Measurements from ENCODE around the gene ATP8B4.
"Not testable (repeated sequence)": the region's sequence is repeated elsewhere in the genome, so short reads cannot be mapped to it uniquely, and the experiment has no call there.

ATP8B4 gene, protein sequence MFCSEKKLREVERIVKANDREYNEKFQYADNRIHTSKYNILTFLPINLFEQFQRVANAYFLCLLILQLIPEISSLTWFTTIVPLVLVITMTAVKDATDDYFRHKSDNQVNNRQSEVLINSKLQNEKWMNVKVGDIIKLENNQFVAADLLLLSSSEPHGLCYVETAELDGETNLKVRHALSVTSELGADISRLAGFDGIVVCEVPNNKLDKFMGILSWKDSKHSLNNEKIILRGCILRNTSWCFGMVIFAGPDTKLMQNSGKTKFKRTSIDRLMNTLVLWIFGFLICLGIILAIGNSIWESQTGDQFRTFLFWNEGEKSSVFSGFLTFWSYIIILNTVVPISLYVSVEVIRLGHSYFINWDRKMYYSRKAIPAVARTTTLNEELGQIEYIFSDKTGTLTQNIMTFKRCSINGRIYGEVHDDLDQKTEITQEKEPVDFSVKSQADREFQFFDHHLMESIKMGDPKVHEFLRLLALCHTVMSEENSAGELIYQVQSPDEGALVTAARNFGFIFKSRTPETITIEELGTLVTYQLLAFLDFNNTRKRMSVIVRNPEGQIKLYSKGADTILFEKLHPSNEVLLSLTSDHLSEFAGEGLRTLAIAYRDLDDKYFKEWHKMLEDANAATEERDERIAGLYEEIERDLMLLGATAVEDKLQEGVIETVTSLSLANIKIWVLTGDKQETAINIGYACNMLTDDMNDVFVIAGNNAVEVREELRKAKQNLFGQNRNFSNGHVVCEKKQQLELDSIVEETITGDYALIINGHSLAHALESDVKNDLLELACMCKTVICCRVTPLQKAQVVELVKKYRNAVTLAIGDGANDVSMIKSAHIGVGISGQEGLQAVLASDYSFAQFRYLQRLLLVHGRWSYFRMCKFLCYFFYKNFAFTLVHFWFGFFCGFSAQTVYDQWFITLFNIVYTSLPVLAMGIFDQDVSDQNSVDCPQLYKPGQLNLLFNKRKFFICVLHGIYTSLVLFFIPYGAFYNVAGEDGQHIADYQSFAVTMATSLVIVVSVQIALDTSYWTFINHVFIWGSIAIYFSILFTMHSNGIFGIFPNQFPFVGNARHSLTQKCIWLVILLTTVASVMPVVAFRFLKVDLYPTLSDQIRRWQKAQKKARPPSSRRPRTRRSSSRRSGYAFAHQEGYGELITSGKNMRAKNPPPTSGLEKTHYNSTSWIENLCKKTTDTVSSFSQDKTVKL

GRCh38 chr15:50119063-50120040 is at the start of gene ATP8B4:
Gene ATP8B4 (minus strand): TSS chr15:50119233. CDS start chr15:50106966, 12,267 bp downstream.
- DNase-seq, result no peak

- no peak for DNase-seq
Measured at GRCh38 chr15:50168379-50168778, 49.3 kb upstream of the ATP8B4 start.

GRCh38 chr15:50167110-50167509 is 48.1 kb upstream of the ATP8B4 start:
- no peak for DNase-seq

GRCh38 chr15:50166216-50166615 is 47.2 kb upstream of the ATP8B4 start:
- DNase-seq, result no peak

DNA sequence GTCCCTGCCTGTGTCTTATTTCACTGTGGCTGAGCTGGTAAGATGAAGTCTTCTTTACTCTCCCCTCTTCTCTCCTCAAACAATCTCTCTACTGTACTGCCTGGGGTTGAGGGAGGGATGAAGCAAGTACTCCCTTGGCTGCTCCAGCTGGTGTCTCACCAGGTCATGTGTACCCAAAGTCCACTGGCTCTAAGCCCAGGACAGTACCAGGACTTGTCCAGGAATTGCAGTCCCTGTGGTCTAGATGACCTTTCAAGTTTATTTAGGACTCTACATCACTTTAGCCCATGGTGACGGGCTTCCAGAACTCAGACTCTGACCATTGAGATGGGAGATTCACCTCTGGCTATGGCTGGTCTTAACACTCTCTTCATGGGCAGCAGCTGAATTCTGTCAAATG is 45.4 kb upstream of the ATP8B4 start:
- DNase-seq, result no peak

DNA sequence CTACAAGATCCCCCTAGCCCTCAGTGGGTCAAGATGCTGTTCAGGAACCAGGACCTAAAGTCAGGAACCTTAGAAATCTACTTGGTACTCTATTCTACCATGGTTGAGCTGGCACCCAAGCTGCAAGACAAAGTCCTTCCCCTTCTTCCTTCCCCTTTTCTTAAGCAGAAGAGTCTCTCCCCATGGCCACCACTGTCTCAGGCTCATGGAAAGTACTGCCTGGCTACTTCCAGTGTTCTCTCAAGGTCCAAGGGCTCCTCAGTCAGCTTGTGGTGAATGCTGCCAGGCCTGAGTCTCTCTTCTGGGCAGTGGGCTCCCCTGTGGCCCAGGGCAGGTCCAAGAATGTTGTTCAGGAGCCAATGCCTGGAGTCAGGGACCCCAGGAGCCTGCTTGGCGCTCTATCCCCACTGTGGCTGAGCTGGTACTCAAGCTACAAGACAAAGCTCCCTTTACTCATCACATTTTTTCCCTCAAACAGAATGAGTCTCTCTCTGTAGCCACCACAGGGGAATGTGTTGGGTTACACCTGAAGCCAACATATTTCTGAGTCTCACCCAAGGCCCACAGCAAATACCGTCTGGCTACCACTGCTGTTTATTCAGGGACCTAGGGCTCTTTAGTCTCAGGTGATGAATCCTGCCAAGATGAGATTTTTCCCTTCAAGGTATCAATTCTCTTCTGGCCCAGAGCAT is 44.8 kb upstream of the ATP8B4 start:
- DNase-seq, result no peak

DNA sequence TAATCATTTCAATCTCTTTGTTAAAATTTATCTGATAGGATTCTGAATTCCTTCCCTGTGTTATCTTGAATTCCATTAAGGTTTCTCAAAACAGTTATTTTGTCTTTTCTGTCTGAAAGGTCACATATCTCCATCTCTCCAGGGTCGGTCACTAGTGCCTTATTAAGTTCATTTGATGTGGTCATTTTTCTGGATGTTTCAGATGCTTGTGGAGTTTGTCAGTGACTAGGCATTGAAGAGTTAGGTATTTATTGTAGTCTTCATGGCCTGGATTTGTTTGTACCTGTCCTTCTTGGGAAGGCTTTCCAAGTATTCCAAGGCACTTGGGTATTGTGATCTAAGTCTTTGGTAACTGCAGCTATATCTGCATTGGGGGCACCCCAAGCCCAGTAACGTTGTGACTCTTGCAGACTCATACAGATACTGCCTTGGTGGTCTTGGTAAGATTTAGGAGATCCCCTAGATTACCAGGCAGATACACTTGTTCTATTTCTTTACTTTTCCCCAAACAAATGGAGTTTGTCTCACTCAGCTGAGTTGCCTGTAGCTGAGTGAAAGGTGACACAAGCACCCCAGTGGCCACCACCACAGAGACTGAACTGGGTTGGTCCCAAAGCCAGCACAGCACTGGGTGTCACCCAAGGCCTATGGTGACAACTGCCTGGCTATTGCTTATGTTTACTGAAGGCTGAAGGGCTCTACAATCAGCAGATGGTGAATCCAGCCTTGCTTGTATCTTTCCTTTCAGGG is 44.1 kb upstream of the ATP8B4 start:
- no peak for DNase-seq

GRCh38 chr15:50158236-50158635 is 39.2 kb upstream of the ATP8B4 start:
- DNase-seq, result not testable (repeated sequence)

- no peak for DNase-seq
Measured at GRCh38 chr15:50151476-50151875, 32.4 kb upstream of the ATP8B4 start.

GRCh38 chr15:50150851-50151250 is 31.8 kb upstream of the ATP8B4 start:
- DNase-seq, result no peak

GRCh38 chr15:50150349-50150748 is 31.3 kb upstream of the ATP8B4 start:
- no peak for DNase-seq

DNA sequence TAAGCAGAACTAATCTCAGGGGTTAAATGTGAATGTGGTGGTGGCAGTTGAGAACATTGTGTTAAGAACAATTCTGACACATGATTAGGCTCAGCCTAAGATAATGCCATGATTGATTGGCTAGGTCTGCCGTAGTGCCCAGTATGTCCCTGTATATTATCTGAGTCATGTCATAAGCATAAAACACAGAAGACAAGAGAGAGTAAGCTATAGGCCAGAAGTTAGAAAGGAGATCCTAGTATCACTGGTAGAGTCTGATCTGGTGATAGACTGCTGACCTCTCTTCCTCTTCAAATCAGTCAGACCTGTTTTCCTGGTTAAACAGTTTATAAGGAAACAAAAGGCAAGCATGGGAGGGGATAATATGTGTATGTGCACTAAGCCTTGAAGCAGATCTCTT is 30.1 kb upstream of the ATP8B4 start:
- DNase-seq, result no peak

- no peak for DNase-seq
Measured at GRCh38 chr15:50148362-50148963, 29.4 kb upstream of the ATP8B4 start.

GRCh38 chr15:50146632-50147031 is 27.6 kb upstream of the ATP8B4 start:
- DNase-seq, result no peak

GRCh38 chr15:50145451-50145872 is 26.4 kb upstream of the ATP8B4 start:
- DNase-seq, result peak in 1 of 56 donors; percentile 52

- DNase-seq, result no peak
Measured at GRCh38 chr15:50144341-50145120, 25.5 kb upstream of the ATP8B4 start.

- DNase-seq, result no peak
Measured at GRCh38 chr15:50143255-50143860, 24.3 kb upstream of the ATP8B4 start.

All from amygdala (tissue), 56 donors.